ENCODE data around the gene SLC26A6.

- no peak for TF ChIP-seq CTCF (IDR thresholded peaks at IDR 0.05)
- no peak for TF ChIP-seq EP300 (IDR thresholded peaks at IDR 0.05; ENCODE audit: borderline replicate concordance in 1 of 2, low read depth in 1 of 2, low read length in 1 of 2)
- no peak for TF ChIP-seq POLR2AphosphoS5 (IDR thresholded peaks at IDR 0.05; ENCODE audit: low read depth, low read length)
- TF ChIP-seq RAD21 (IDR thresholded peaks at IDR 0.05; ENCODE audit: low read length): no peak
- no peak for TF ChIP-seq PBX3 (IDR thresholded peaks at IDR 0.05)
- TF ChIP-seq RXRA (IDR thresholded peaks at IDR 0.05; ENCODE audit: borderline replicate concordance, low read depth): no peak
- no peak for TF ChIP-seq EZH2phosphoT487 (IDR thresholded peaks at IDR 0.05; ENCODE audit: borderline replicate concordance, low read depth)
- TF ChIP-seq TAF1 (IDR thresholded peaks at IDR 0.05; ENCODE audit: borderline replicate concordance, low read depth, low read length): no peak
- no peak for TF ChIP-seq RFX5 (IDR thresholded peaks at IDR 0.05; ENCODE audit: low read length)
- TF ChIP-seq GABPA (IDR thresholded peaks at IDR 0.05; ENCODE audit: low read depth): no peak
These were observed 21.0 kb upstream of the SLC26A6 start for GRCh38 chr3:48656061-48656840.

Data from SK-N-SH (cell line).